Skeletal muscle cell (primary cell): Measurements from ENCODE around the gene NPC2.
"Not testable (repeated sequence)": the region's sequence is repeated elsewhere in the genome, so short reads cannot be mapped to it uniquely, and the experiment has no call there.

Experiments
- DNase-seq: peaks from one replicate; pipeline ENCODE4 v3.0.0-alpha.2; 2010; ENCODE audit warnings: low read depth
- H3K4me3 ChIP-seq: 2 replicates; pipeline ENCODE4 v1.5.1; 2011; ENCODE audit warnings: low read depth, mild to moderate bottlenecking, control low read depth, low read length, moderate library complexity

Gene NPC2

DNA sequence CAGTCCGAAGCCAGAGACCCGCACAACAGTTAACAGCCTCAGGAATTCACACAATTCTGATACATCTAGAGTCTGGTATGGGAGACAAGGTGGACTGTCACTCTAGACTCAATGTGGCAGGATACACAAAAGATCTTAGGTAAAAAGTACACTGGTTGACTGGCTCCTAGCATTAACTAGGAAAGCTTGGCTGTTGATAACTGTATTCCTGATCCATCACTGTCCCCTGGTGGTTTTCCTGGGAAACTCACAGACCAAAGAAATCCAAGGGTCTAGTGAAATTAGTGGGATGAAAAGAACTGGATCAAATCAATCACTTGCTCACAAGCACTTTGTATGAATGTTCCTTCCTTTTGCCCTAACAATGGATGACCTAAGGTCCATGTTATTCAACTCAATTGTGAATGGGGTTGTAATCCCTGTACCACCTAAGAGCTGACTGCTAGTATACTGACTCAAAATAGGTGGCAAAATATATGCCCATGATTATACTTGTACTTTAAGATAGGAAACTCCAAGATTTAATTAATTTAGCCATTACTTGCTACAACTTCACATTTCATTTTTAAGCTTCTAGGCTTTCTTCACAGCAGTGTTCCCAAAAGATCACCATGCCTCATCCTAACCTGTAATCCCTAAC, 14.0 kb downstream of the NPC2 start:
- H3K4me3 ChIP-seq, result no peak overlapping the region
- DNase-seq, result no peak

DNA sequence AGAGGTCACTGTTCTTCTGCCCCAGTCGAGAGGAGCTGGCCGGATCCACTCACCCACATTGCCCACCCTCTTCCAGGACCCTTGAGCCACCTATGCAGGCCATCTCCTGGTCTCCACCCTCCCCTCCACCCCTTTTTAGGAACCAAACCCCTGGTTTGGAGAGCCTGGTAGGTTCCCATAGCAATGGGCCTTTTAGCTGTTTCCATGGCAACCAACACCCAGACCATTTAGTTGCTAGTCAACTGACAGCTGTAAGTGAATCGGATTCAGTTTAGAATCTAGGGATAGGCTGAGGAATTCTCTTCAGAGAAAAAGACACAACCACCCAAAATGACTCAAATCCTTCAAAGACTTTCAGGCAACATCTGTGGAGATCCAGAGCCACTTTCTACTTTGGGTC, 16.5 kb downstream of the NPC2 start:
- H3K4me3 ChIP-seq, result no peak overlapping the region
- no peak for DNase-seq

DNA sequence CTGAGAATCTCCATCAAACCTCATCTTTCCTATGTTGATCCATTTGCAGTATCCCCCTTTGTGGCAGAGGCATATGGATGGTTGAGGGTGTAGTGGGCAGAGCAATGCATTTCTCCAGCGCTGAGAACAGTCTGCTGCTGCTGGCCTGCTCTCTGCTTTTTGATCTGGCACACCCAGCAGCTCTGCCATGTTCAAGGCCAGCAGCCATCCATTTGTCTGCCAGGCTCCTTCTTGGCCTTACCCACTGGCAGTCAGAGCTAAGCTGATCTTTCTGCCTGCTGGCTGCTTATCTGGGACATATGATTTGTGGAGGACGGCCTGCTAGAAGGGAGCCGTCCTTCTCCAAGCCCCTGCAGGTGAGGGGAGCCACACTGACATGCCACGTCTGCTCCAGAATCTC, 17.0 kb downstream of the NPC2 start:
- no peak overlapping the region for H3K4me3 ChIP-seq
- no peak for DNase-seq

DNA sequence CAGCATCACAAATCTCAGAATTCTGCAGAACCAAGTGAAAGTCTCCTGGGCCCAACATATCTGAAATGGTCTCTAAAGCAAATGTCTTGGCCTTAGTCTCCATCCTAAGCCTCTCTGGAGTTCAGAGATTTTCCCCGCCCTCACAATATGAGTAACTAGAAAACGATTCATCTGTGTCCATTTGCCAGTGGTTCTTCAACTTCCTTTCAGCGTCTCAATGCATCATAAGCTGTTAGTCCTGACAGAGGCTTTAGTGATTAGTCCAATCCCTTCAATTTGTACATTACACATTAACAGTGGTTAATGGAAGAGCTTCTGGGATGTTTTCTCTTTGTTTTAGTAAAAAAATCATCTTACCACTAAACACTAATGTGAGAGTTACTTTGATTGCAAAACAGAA, 17.4 kb downstream of the NPC2 start:
- peak; percentile 33 for DNase-seq
- H3K4me3 ChIP-seq, result no peak overlapping the region

DNA sequence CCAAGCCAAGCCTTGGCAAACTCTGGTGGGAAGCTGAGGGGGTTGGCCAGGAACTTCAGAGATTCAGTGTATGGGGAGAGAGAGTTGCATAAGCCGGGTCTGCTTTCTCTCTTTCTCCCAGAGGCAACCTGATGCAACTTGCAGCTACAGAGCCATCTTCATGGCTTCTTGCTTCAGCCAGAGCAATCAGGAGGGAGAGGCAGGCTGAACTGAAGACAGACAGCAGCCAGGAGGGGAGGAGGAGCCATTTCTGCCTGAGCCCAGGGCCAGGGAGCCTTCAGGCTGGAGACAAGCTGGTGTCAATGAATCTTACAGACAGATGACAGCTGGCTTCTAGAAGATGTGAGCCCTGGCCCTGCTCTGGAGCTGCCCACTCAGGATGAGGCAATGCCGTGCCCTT, 18.7 kb downstream of the NPC2 start:
- DNase-seq, result peak; percentile 22
- no peak overlapping the region for H3K4me3 ChIP-seq

DNA sequence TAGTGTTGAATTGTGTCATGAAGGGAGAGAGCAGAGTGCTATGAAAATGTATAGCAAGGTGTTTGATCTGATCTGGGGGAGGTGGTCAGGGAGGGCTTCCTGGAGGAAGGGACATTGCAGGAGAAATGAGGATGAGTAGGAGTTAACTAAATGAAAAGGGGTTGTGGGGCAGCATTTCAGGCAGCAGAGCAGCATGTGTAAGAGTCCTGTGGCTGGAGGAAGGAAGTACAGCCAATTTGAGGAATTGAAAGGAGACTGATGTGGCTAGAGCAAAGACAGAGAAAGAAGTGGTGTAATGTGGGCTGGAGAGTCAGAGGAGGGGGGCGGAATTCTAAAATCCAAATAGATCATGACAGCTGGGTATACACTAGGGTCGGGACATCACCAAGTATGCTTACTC, 20.5 kb downstream of the NPC2 start:
- H3K4me3 ChIP-seq, result no peak overlapping the region
- DNase-seq, result no peak

DNA sequence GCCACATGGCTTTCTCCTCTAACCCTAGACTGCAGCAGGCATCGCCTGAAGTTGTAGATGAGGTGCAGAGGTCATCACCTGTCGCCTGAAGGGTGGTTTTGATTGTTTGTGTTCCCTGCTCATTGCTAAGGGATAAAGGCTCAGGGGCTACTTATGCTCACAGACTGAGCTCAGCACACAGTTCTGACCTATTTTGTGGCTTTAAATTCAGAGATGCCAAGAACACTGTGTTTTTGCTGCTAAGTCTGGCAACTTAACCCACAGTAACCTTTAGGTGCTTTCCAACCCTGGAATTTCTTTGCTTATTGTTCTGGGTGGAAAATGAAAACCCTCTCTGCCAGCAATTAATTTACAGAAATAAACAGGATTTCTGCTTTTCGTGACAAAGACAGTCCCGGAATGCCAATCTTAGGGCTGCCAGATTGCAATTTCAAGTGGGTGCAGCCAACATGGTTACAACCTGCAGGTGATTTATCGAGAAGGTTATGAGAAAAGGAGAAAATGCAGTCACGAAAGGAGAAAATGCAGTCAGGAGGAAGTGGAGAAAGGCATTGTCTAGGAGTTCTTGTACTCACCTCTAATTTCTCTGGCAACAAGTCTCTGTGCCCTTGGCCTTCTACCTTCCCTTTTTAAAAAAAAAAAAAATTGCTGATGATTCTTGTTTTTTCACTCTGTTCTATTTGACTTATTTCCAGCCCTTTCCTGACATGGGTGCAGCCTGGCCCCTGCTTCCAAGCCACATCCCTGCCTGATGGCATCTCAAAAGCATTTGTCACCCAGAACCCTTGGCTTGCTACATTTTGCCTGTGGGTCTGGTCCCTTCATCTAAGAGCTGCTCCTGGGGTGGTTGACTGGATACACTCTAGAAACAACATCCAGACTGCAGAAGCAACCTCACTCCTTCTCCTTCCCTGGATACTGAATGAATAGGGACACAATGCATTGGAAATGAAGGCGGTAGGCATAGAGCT, 23.3 kb downstream of the NPC2 start:
- no peak for DNase-seq
- no peak overlapping the region for H3K4me3 ChIP-seq

DNA sequence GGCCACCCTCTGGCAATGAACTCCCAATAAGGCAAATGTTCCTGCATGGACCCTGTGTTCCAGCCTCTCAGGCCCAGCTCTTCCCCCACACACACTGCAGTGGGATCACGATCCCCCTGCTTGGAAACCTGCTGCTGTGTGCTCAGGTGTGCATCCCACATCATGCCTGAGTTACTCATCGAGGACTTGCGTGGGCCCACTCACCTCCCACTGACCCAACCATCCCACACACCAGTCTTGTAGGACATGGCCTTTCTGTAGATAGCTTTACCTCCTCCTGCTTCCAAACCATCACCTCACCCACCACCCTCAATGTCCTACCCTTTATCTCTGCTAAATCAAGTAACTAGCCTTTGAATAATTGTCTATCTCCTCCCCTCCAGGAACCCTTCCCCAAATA, 24.6 kb downstream of the NPC2 start:
- DNase-seq, result no peak
- no peak overlapping the region for H3K4me3 ChIP-seq

DNA sequence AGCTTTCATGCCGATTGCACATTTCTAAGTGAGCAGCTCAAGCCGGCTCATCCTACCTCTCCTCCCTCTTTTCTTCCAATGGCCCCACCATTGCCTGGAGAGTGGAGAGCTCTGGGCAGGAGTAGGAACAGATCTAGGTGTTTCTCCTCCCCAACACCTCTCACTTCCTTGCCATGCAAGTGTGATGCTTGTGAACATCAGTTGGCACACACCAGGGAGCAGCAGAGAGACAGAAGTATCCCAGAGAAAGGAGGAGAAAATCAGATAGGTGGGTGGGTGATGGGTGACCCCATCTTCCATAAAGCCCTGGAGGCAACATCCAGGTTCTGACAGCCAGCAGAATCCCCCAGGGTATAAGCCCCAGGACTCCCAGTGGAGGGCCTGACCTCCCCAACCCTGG, 27.8 kb downstream of the NPC2 start:
- no peak for DNase-seq
- no peak overlapping the region for H3K4me3 ChIP-seq

DNA sequence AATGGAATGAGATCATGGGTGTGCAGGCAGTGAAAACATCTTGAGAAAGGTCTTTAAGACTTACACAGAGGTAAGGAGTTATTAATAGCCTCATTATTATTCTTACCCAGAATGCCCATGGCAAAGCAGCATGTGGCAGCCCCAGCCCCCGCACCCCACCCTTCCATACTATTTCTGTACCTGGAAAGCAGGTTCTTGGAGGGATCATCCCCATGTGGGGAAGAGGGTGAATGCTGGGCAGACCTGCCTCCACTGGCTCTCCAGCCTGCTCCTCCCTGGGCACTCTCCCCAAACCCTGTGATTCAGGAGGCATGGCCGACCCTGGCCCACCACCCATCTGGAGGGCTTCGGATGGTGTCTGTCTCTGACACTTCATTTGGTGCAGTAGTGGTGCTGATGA, 28.3 kb downstream of the NPC2 start:
- H3K4me3 ChIP-seq, result no peak overlapping the region
- DNase-seq, result no peak

DNA sequence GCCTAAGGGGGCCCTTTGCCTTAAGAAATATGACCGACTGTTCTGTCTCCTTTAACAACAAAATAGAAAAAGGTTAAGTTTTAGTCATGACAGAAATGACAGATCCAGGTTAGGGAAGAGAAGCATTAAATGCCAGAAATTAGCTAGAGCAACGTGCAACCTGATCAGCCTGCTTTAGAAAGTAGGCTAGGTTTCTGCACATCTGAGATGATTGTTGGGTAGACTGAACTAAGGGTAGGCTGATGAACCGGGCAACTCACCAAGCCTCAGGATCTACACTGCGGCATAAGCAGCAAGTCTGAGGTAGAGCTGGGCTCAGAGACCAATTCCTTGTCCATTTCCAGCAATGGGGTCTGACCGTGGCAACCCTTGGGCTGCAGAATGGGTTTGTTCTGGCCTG, 29.4 kb downstream of the NPC2 start:
- H3K4me3 ChIP-seq, result no peak overlapping the region
- DNase-seq, result no peak

DNA sequence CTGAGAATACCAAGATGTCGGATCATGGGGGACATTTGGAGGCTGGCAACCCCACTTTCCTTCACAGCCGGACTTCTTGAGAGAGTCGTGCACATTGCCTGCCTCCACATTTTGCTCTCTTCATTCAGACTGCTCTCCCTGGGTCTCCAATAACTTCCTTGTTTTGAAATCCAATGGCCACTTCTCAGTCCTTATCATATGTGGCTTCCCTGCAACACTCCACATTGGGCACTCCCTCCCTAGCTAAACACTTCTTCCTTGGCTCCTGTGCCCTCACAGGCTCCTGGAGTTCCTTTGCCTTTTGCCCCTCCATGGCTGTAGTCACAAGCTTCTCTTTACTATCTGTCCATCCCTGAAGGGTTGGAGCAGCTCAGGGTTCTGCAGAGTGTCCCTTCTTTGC, 30.1 kb downstream of the NPC2 start:
- no peak for DNase-seq
- no peak overlapping the region for H3K4me3 ChIP-seq

DNA sequence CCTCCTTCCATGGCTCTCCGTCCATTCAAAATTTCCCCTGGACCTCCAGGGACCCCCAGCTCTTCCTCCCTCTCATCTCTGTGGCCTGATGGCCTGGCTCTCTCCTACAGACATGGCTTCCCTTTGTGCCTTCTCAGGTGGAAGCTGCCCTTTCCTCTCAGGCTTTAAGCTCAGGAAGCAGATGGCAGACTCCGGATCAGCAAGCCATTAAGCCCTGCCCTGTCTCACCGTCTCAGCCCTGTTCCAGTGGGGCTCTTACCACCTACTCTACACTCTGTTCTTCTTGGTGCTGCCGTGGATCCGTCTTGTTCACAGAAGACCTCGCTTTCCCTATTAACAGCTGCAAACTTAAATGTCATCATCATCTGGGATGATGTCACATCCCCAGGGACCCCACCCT, 33.1 kb downstream of the NPC2 start:
- no peak overlapping the region for H3K4me3 ChIP-seq
- no peak for DNase-seq

DNA sequence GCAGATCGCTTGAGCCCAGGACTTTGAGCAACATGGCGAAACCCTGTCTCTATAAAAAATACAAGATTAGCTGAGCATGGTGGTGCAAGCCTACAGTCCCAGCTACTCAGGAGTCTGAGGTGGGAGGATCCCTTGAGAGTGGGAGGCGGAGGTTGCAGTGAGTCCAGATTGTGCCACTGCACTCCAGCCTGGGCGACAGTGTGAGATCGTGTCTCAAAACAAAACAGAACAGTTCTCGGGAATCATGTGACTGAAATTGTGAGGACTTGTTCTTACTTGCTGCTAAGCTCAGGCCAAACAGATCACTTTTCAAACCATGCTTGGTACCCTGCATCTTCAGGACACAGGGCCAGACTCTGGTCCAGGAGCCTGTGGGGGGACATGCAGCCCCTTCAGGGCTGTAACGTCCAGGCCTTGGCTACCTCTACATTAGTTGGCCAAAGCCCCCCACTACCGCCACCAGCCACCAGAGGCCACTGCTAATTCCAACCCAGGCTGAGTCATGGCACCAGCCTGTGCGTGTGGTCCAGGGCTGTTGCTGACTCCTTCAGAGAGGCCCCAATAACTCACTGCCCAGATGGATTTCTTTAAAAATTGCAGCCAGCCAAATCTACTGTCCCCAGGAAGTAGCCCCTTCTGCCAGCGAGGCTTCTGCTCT, 33.7 kb downstream of the NPC2 start:
- DNase-seq, result peak; percentile 24

DNA sequence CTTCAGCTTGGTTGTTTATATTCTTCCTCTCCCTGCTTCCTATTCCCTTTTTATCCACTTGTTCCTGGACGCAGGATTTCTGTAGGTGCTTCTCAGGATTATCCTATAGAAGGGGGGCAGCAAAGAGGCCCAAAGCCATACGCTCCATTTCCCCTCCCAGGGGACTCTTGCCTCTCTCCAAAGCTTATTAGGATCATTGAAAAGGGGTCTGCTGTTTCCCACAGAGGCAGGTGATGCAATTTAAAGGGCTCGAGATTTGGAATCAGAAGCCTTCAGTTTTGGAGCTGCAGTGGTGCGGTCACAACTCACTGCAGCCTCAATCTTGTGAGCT, 35.6 kb downstream of the NPC2 start:
- H3K4me3 ChIP-seq, result no peak overlapping the region
- no peak for DNase-seq

More for the DNA sequence above, 33.7 kb downstream of the NPC2 start:
- H3K4me3 ChIP-seq, result no peak overlapping the region

DNA sequence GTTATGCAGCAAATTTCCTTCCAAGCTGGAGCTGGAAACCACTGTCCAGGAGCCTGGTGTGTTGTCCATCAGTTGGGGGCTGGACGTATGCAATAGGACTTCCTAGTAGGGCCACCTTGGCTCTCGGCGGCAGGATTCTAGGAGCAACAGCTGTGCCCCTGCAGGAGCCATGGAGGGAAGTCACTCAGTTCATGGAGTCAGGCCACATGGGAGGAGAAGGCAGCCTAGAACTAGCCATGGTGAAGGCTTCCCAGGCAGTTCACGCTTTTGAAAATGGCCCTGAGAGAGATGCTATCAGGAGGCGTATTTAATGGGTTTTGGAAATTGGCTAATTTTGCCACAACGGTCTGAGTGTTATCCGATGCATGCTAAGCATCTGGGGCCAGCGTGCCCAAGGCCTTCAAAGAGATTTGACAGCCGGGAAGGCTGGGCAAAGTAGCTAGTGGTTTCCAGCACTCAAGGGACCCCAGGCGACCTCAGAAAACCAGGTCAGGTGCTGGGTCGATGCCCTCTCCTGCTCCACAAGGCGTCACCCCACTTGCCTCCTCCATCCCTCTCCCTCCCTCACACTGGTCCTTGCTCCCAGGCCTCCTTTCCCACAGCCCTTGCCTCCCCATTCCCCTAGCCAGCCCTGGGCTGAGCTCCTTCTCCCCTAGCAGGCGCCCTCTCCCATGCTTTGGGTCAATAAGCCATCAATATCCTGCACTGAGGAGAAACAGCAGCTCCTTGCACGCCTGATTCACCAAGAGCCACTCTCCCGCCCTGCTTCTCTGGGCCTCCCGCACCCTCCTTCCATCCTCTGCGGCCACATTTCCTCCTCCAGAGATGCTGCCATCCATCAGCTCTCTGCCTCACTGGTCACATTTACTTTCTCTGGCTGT, 36.2 kb downstream of the NPC2 start:
- no peak for DNase-seq
- H3K4me3 ChIP-seq, result no peak overlapping the region

DNA sequence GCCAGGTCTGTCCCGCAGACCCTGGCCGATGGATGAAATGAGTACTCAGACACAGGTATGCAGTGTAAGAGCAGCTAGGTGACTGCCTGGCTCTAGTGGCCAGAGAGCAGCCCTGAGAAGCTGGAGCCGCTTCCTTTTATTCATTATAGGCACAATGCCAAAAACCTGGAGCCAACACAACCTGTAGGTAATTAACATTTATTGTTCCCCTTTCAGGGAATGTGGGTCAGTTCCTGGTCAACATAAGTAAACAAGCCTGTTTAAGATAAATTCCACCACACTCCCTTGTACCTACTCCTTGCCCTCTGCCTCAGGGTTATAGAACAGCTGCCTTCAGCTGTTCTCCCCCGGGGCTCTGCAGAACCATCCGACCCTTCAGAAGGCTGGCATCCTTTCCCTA, 38.7 kb downstream of the NPC2 start:
- DNase-seq, H3K4me3 ChIP-seq: not testable (repeated sequence)

DNA sequence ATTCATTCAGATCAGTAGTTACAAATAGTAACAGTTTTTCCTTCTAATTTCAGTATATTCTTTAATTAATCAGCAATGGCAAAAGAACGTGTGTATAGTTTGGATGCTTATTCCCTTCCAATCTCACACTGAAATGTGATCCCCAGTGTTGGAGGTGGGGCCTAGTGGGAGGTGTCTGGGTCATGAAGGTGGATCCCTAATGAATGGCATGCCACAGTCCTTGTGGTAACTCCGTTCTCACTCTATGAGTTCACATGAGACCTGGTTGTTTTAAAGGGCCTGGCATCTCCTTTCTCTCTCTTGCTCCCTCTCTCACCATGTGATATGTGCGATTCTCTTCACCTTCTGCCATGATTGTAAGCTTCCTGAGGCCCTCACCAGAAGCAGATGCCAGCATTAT, 48.2 kb downstream of the NPC2 start:
- no peak overlapping the region for H3K4me3 ChIP-seq
- DNase-seq, result no peak

DNA sequence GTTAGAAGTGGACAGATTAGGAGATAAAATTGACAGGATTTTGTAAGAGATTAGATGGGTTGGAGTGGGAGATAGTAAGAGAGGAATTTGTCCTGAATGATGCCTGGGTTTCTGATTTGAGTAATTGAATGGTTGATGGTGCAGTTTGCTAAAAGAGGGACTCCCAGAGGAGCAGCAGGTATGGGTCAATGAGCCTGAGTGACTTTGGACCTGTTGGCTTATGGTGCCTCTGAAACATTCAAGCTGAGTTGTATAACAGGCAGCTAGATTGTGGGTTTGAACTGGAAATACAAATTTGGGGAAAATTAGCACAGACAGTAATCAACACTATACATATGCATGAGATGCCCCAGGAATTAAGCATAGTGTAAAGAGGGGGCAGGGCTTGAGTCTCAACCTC, 50.3 kb downstream of the NPC2 start:
- DNase-seq, result no peak
- no peak overlapping the region for H3K4me3 ChIP-seq

DNA sequence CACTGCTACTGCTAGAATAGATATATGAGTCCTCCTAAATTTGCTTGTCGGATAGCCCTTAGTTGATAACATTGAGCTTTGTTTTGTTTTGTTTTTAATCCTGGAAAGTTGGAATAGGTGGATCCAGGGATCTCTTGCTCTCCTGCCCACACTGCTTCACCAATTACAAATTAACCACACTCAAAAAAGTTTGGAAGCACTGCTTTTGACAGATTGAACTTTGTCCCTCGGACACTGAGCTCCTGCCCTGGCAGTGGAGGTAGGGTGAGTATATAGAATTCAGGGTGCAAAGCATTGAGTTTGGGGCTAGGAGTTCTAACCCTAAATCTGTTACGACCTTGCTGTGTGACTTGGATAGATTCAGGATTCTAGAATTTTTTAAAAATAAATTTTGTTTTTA, 52.0 kb downstream of the NPC2 start:
- no peak overlapping the region for H3K4me3 ChIP-seq
- no peak for DNase-seq
